Stimulated activated naive B cell treated with anti-CD40 and anti-IgM and Interleukin-4, amounts not matched to agents 10 μg/mL and 1 μg/mL and 100 μg/mL, for 72 hours (primary cell): Measurements from ENCODE around the gene SLC25A15.

Experiments used
- ATAC-seq, 2 donors: fragments of 150-1000 bp; cut with Tn5 transposase; replicated peaks; 2 replicates each; pipeline ENCODE4 v1.10.0; 2021; ENCODE audit warnings: moderate library complexity in 1 of 2
- DNase-seq: peaks from one replicate; pipeline ENCODE4 v3.0.0; 2021
- H3K27ac Mint-ChIP-seq: one replicate; pipeline ENCODE4 v1.8.0; 2022; ENCODE audit warnings: mild to moderate bottlenecking, mixed read lengths
- H3K27me3 Mint-ChIP-seq, 2 donors: one replicate each; pipeline ENCODE4 v1.8.0; 2022; ENCODE audit warnings: mixed read lengths in 2 of 2
- H3K36me3 Mint-ChIP-seq, 2 donors: one replicate each; pipeline ENCODE4 v1.8.0; 2022; ENCODE audit warnings: mixed read lengths in 2 of 2, mild to moderate bottlenecking in 1 of 2
- H3K4me1 Mint-ChIP-seq, 2 donors: one replicate each; pipeline ENCODE4 v1.8.0; 2022; ENCODE audit warnings: mixed read lengths in 2 of 2, mild to moderate bottlenecking in 1 of 2
- H3K4me3 Mint-ChIP-seq, 2 donors: one replicate each; pipeline ENCODE4 v1.8.0; 2022; ENCODE audit warnings: mild to moderate bottlenecking in 2 of 2, mixed read lengths in 2 of 2, moderate library complexity in 1 of 2
- H3K9me3 Mint-ChIP-seq, 2 donors: one replicate each; pipeline ENCODE4 v1.8.0; 2022; ENCODE audit warnings: mixed read lengths in 2 of 2, mild to moderate bottlenecking in 1 of 2

The SLC25A15 gene

DNA sequence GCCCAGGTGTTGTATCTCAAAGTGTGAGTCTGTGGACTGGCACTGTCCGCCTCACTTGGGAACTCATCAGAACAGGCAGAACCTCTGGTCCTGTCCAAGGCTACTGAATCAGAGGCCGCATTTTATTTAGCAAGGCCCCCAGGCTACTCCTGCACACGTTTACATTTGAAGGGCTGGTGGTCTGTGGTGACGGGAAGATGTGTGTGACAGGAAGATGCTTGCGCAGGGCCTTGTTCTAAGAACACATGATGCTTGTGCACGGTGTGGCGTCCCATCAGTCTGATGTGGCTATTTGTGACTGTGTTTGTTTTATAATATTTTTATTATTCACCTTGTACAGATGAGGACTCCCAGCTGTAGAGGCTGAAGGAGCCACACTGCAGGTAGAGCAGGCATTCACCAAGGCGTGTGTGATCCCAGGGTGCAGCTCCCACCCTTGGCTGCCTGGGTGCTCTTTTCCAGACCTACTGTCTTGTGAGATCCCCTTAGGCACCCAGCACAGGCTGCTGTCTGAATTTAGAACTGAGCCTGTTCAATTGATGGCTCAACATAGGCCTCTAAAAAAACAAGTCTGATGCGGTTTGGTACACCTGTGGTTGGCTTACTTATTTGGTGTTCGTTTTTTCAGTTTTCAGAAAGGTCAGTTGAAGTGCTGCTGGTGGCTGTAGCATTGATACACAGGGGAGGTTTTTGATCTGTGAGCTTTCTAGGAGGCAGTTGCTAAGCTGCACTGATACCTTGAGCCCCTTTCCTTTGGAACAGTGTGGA, 3.1 kb downstream of the SLC25A15 start:
- no peaks in the 10 kb centered on the region for H3K27me3 Mint-ChIP-seq
- no peaks in the 10 kb centered on the region for H3K9me3 Mint-ChIP-seq
- peaks cover 10 to 18% of the 10 kb centered on the region in 2 donors for H3K36me3 Mint-ChIP-seq
- no peak for ATAC-seq
- peaks cover 7 to 10% of the 10 kb centered on the region in 2 donors for H3K4me1 Mint-ChIP-seq
- H3K27ac Mint-ChIP-seq = peak overlapping the region; percentile 71
- H3K4me3 Mint-ChIP-seq = no peak overlapping the region
- no peak for DNase-seq

DNA sequence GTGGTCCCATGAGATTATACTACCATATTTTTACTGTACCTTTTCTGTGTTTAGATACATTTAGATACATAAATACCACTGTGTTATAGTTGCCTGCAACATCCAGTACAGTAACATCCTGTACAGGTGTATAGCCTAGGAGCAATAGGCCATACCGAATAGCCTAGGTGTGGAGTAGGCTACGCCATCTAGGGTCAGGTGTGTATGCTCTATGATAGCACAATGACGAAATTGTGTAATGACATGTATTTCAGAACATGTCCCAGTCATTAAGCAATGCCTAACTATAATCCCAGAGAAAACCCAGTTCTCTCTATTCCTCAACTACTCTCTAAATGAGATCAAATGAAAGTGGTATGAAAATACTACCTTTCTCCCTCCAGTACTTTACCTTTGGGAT, 3.9 kb downstream of the SLC25A15 start:
- DNase-seq (no peak), ATAC-seq (no peak)
- Mint-ChIP-seq H3K9me3 (no peaks in the 10 kb centered on the region), H3K36me3 (peaks cover 10 to 18% of the 10 kb centered on the region in 2 donors), H3K4me3 (no peak overlapping the region), H3K27ac (no peak overlapping the region), H3K4me1 (peaks cover 7 to 10% of the 10 kb centered on the region in 2 donors), H3K27me3 (no peaks in the 10 kb centered on the region)

DNA sequence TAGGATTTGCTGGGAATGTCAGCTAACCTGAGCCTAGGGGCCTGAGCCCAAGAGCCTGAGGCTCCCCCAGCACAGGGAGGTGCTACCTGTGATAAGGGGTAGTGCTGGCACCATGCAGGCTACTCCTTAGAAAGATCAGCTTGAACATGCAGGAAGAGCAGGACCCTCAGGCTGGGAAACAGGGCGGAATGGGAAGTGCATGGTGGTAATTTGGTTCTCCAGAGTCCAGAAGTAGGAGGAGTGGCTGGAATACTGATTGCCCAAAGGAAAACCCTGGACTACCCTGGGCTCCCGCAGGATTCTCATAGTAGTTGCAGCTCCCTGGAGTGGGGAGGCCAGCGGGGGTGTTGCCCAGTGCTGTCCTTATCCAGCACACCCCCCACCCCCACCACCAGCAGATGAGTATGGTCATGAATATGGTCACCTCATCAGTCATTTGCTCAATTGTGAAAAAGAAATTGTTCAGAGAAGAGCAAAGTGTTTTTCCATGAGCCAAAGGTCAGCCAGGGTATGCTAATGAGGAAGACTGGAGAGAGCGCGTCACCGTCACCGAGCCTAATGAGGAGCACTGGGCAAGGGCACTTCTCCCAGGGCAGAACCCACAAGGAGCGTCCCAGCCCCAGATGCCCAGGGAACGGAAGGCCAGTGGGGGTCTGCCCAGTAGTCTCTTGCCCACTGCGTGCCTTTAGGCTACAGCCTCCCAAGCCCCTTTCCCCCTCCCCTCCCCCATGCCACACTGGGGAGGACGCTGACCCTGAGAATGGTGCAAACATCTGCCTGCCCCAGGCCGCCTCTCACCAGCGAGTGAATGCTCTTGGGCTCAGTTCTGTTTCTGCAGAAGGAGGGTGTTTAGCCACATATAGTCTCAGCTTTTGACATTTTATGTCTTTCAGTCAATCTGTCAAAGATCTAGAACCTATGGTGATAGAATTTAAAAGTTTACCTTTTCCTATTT, 5.3 kb downstream of the SLC25A15 start:
- no peak overlapping the region for H3K4me3 Mint-ChIP-seq
- ATAC-seq (peak in 1 of 2 donors; percentile 25), DNase-seq (no peak)
- H3K27ac Mint-ChIP-seq = no peak overlapping the region
- H3K27me3 Mint-ChIP-seq = no peaks in the 10 kb centered on the region
- peaks cover 17 to 23% of the 10 kb centered on the region in 2 donors for H3K36me3 Mint-ChIP-seq
- H3K9me3 Mint-ChIP-seq = no peaks in the 10 kb centered on the region
- peaks cover 12 to 14% of the 10 kb centered on the region in 2 donors for H3K4me1 Mint-ChIP-seq

DNA sequence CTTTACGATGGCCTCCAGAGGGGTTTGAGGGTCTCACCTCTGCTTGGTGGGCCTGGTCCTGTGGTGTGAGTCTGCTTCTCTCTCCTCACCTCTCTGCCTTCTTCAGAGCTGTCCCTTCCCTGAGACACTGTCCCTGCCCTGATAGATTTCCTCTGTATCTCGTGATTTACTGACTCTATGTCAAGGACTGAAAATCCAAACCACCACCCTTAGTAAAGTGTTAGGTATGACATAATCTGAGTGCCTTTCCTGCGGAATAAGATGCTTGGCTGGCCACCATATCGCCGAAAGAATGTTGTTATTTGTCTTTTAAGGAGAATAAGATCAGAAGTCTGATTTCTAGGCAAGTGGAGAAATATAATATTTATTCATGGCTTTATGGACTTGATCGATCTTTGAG, 7.2 kb downstream of the SLC25A15 start:
- no peaks in the 10 kb centered on the region for H3K27me3 Mint-ChIP-seq
- ATAC-seq = no peak
- H3K36me3 Mint-ChIP-seq = peaks cover 28 to 31% of the 10 kb centered on the region in 2 donors
- no peak for DNase-seq
- H3K9me3 Mint-ChIP-seq = no peaks in the 10 kb centered on the region
- no peak overlapping the region for H3K27ac Mint-ChIP-seq
- H3K4me1 Mint-ChIP-seq = peaks cover 12 to 14% of the 10 kb centered on the region in 2 donors
- no peak overlapping the region for H3K4me3 Mint-ChIP-seq

DNA sequence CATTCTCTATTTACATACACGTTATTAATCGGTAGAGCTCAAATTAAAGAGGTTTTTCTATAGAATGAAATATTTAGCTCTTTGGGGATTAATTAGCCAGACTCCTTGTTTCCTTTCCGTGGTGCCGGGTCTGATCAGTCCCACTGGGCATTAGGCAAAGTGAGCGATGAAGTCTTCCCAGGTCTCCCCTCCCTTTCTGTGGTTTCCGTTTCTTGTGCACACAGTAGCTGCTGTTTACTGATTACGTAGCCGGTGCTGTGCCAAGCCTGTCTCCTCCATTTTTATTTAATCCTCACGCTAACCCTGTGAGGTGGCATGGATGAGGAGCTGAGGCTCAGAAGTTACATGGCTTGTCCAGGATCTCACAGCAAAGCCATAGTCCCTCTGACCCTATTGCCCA, 9.0 kb downstream of the SLC25A15 start:
- ATAC-seq = peak in 1 of 2 donors; percentile 41
- H3K36me3 Mint-ChIP-seq = peaks cover 38 to 41% of the 10 kb centered on the region in 2 donors
- no peak for DNase-seq
- H3K27ac Mint-ChIP-seq = no peak overlapping the region
- H3K27me3 Mint-ChIP-seq = no peaks in the 10 kb centered on the region
- H3K4me1 Mint-ChIP-seq = peaks cover 10 to 12% of the 10 kb centered on the region in 2 donors
- H3K9me3 Mint-ChIP-seq = no peaks in the 10 kb centered on the region
- H3K4me3 Mint-ChIP-seq = peak overlapping the region; percentile 25 to 58

DNA sequence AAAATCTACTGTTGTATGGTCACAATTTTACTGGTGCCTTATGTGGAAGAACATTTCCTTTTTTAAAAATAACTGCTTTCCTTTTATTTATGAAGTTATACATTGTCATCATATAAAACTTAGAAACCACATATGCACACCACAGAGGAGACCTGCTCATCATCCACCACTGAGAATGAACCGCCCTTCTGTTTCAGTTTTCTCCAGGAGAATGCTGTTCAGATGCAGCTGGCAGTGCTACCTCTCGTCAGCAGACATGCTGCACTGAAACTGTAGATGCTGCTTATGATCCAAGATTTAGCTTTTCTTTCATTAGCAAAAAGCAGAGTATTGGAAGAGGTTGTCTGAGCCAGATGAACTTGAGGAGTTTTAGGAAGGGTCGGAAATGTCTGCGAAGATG, 10.1 kb downstream of the SLC25A15 start:
- H3K27ac Mint-ChIP-seq = no peak overlapping the region

DNA sequence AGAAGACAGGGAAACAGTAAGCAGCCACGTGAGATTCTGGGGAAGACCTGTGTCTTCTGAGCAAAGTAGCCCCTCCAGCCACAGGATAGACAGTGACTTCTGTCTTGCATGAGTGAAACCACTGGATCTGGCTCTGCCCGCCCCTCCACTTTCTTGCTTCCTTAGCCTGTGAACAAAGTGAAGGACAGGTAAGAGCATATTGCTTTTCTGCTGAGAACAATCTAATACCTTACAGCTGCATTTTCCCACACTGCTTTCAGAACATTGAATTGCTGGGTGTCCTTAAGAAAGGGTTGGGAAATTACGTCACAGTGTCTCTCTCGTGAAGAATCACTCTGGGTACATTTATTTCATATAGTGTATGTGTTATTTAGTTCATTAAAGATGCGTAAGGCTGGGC, 11.1 kb downstream of the SLC25A15 start:
- H3K27ac Mint-ChIP-seq = no peak overlapping the region
- no peaks in the 10 kb centered on the region for H3K27me3 Mint-ChIP-seq
- DNase-seq (no peak), ATAC-seq (no peak)
- H3K9me3 Mint-ChIP-seq = no peaks in the 10 kb centered on the region
- peaks cover 36 to 44% of the 10 kb centered on the region in 2 donors for H3K36me3 Mint-ChIP-seq
- H3K4me3 Mint-ChIP-seq = no peak overlapping the region
- H3K4me1 Mint-ChIP-seq = peaks cover 4 to 5% of the 10 kb centered on the region in 2 donors

More for the DNA sequence above, 10.1 kb downstream of the SLC25A15 start:
- Mint-ChIP-seq H3K9me3 (no peaks in the 10 kb centered on the region), H3K4me3 (no peak overlapping the region), H3K27me3 (no peaks in the 10 kb centered on the region), H3K4me1 (peaks cover 8% of the 10 kb centered on the region in 2 donors), H3K36me3 (peaks cover 43 to 44% of the 10 kb centered on the region in 2 donors)
- no peak for ATAC-seq
- no peak for DNase-seq

DNA sequence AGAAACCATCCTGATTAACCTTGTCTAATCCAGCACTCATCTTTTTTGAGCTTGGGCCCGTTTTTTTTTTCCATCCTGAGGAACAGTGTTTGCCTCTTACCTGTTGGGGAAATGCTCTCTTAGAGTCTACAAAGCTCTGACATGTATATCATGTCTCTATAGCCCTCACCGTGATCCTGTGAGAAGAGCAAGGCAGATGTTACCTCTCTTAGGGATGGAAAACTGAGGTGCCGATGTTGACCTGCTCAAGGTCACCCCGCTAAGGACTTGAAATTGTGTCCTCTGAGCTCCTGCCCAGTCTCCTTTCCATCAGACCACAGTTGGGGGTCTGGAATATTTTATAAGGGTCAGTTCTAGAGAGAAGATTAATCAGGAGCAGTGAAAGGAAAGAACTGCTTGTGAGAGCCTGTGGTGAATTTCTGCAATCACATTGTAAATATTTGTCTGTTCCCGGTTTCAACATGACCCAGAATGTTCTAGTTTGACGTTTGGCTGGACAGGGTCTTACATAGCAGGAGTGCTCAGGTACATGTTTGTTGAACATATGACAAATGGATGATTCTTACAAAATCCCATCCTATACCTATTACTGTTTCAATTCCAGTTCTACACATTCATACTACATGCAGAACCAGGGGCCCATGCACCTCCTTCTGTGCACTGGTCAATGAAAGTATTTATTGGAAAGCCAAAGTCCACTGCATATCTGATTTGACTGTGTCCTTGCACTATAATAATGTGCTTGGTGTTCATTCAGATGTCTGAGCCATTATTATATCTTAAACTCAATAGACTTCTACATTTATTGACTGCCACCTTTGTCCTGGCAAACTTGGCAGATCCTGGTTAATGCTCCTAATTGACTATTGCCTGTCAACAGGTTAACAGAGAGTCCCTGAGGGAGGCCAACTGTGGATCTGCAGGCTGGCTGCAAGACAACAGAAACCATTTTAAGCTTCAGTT, 12.1 kb downstream of the SLC25A15 start:
- no peak overlapping the region for H3K4me3 Mint-ChIP-seq
- no peaks in the 10 kb centered on the region for H3K9me3 Mint-ChIP-seq
- DNase-seq = no peak
- no peaks in the 10 kb centered on the region for H3K27me3 Mint-ChIP-seq
- H3K4me1 Mint-ChIP-seq = peaks cover 4 to 5% of the 10 kb centered on the region in 2 donors
- H3K27ac Mint-ChIP-seq = no peak overlapping the region
- no peak for ATAC-seq
- H3K36me3 Mint-ChIP-seq = peaks cover 38 to 48% of the 10 kb centered on the region in 2 donors

DNA sequence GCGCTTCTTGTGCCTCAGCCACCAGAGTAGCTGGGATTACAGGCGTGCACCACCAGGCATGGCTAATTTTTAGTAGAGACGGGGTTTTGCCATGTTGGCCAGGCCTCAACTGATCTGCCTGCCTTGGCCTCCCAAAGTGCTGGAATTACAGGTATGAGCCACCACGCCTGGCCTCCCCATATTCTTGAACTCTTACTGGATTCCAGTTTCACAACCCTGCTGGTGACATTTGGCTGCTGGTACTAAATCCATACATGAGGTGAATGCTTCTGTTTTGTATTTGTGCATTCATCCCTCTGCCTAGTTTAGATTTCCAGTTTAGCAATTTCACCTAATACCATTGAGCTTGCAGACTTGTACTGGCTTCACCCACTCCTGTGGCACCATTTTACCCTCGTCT, 13.9 kb downstream of the SLC25A15 start:
- Mint-ChIP-seq H3K9me3 (no peaks in the 10 kb centered on the region), H3K27me3 (no peaks in the 10 kb centered on the region), H3K36me3 (peaks cover 47 to 63% of the 10 kb centered on the region in 2 donors), H3K27ac (no peak overlapping the region), H3K4me1 (peaks cover 4 to 5% of the 10 kb centered on the region in 2 donors), H3K4me3 (no peak overlapping the region)
- ATAC-seq (no peak), DNase-seq (no peak)

DNA sequence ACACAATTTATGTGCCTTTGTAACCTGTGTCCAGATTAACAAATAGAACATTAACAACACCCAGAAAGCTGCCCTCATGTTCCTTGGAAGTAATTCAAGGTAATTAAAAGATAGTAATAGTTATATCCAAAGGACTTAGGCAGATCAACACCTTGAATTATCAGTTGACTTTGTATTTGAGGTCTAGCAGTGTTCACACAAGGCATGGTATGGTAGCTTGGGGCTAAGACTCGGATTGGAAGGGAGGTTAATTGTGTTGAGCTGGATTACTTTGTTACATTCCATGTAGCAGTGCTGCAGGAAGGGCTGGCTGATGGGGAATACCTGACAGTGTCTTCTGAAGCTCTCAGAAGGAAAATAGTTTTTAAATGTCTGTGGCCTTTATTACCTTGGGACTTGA, 16.8 kb downstream of the SLC25A15 start:
- DNase-seq (no peak), ATAC-seq (no peak)
- Mint-ChIP-seq H3K36me3 (peaks cover 50 to 62% of the 10 kb centered on the region in 2 donors), H3K27me3 (no peaks in the 10 kb centered on the region), H3K4me1 (no peaks in the 10 kb centered on the region), H3K9me3 (no peaks in the 10 kb centered on the region), H3K4me3 (no peak overlapping the region), H3K27ac (no peak overlapping the region)

DNA sequence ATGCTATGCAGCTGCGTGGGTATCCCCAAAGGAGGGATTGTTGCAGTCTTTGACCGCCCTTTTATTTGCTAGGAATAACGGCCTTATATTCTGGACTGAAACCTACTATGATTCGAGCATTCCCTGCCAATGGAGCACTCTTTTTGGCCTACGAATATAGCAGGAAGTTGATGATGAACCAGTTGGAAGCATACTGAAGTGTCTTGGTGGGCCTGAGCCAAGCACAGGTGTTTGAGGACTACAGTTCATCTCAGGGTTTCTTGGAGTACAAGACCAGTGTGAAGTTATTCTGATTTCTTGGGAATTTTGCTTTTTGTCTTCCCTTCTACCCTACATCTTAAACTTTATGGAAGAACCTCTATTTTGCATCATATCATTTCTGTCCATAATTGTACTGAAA, 20.1 kb downstream of the SLC25A15 start:
- Mint-ChIP-seq H3K27ac (no peak overlapping the region), H3K4me3 (no peak overlapping the region), H3K36me3 (peaks cover 43 to 58% of the 10 kb centered on the region in 2 donors), H3K27me3 (no peaks in the 10 kb centered on the region), H3K9me3 (no peaks in the 10 kb centered on the region), H3K4me1 (peaks cover 12 to 23% of the 10 kb centered on the region in 2 donors)
- no peak for DNase-seq
- ATAC-seq = no peak

DNA sequence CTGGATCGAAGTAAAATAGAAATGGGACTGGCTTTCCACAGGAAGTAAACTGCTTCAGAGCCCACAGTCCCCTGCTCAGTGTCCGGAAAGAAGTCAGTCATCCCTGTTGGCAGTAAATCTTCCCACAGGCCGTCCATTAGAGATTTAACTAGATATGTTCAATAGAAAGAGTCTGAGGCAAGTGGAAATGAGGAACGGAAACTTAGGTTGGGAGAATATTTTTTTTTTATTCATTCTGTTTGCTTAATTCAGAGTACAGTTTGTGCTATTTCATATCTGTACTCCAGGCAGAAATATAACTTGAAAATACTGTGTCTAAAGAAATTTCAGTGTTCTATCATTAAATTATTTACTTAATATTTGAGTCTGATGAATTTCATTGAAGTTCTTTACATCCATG, 22.7 kb downstream of the SLC25A15 start:
- ATAC-seq = peak; percentile 53 to 56
- Mint-ChIP-seq H3K27me3 (no peaks in the 10 kb centered on the region), H3K4me1 (peaks cover 12 to 23% of the 10 kb centered on the region in 2 donors), H3K9me3 (peaks cover 9 to 10% of the 10 kb centered on the region in 2 donors), H3K27ac (peak overlapping the region; percentile 47), H3K36me3 (peaks cover 58 to 66% of the 10 kb centered on the region in 2 donors), H3K4me3 (no peak overlapping the region)
- DNase-seq = no peak

DNA sequence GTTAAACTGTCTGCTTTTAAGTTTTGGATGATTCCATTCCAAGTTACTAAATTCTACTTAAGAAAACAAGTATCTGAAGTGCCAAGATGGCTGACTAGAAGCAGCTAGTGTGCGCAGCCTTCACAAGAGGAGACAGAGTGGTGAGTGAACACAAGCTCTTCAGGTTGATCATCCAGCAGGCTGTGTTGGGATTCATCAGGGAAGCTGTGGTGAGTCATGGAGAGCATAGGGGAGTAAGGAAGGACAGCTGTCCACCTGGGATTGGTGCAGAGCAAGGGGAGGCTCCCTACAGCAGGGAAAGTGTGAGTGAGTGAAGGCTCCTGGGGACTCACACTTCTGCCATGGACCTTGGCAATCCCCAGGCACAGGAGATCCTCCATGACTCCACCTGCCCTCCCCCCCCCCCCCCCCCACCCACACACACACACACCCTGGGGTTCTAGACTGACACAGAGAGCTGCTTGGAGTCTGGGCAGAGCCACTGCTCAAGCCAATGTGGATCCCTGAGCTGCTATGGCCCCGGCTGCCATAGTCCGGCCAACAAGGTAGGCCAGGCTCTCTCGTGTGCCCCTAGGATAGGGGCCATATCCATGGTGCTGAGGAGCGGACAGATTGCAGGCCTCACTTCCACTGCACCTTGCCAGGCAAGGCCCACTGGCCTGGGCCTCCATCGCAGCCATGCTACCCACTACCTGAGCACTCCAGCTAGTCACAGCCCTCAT, 23.5 kb downstream of the SLC25A15 start:
- DNase-seq (no peak), ATAC-seq (no peak)
- Mint-ChIP-seq H3K27me3 (no peaks in the 10 kb centered on the region), H3K36me3 (peaks cover 55 to 61% of the 10 kb centered on the region in 2 donors), H3K4me1 (peaks cover 12 to 23% of the 10 kb centered on the region in 2 donors), H3K27ac (no peak overlapping the region), H3K9me3 (peaks cover 9 to 10% of the 10 kb centered on the region in 2 donors), H3K4me3 (no peak overlapping the region)
